HG02981 (cell line): ENCODE data around the gene SRXN1.
A peak's percentile ranks its signal among the peaks of the same experiment; 100 is the strongest.
"Not testable (repeated sequence)": the region's sequence is repeated elsewhere in the genome, so short reads cannot be mapped to it uniquely, and the experiment has no call there.

Source experiments
- ATAC-seq: cut with Tn5 transposase; IDR thresholded peaks from one replicate; pipeline ENCODE4 v1.9.1; 2021; ENCODE audit warnings: mild to moderate bottlenecking, moderate library complexity; ENCODE audit not compliant: unreplicated experiment

Gene SRXN1

GRCh38 chr20:655726-656624 is 3.0 kb upstream of the SRXN1 start:
- no peak for ATAC-seq

GRCh38 chr20:654417-654750 is 1.4 kb upstream of the SRXN1 start:
- ATAC-seq: no peak

- ATAC-seq: no peak
Measured at GRCh38 chr20:653590-654416, 803 bp upstream of the SRXN1 start.

GRCh38 chr20:652615-653109 is 338 bp downstream of the SRXN1 start:
- ATAC-seq: peak; percentile 18

- no peak for ATAC-seq
Measured at GRCh38 chr20:651713-652614, 1.0 kb downstream of the SRXN1 start.

- ATAC-seq: no peak
Measured at GRCh38 chr20:650954-651353, 2.0 kb downstream of the SRXN1 start.

- ATAC-seq: no peak
Measured at GRCh38 chr20:650281-650680, 2.7 kb downstream of the SRXN1 start.

GRCh38 chr20:647479-648019 is 5.5 kb downstream of the SRXN1 start:
- ATAC-seq: no peak

- no peak for ATAC-seq
Measured at GRCh38 chr20:646868-647233, 6.1 kb downstream of the SRXN1 start.

- ATAC-seq: no peak
Measured at GRCh38 chr20:646107-646867, 6.7 kb downstream of the SRXN1 start.

- peak; percentile 80 for ATAC-seq
Measured at GRCh38 chr20:645318-646106, 7.5 kb downstream of the SRXN1 start.

GRCh38 chr20:644692-645317 is 8.2 kb downstream of the SRXN1 start:
- no peak for ATAC-seq

- ATAC-seq: no peak
Measured at GRCh38 chr20:642398-643174, 10.4 kb downstream of the SRXN1 start.

GRCh38 chr20:642013-642397 is 11.0 kb downstream of the SRXN1 start:
- not testable (repeated sequence) for ATAC-seq

GRCh38 chr20:641516-641875 is 11.5 kb downstream of the SRXN1 start:
- no peak for ATAC-seq

GRCh38 chr20:640674-641515 is 12.1 kb downstream of the SRXN1 start:
- no peak for ATAC-seq

GRCh38 chr20:638579-638978 is 14.4 kb downstream of the SRXN1 start:
- no peak for ATAC-seq
